ENCODE data around the gene MAST4.

DNA sequence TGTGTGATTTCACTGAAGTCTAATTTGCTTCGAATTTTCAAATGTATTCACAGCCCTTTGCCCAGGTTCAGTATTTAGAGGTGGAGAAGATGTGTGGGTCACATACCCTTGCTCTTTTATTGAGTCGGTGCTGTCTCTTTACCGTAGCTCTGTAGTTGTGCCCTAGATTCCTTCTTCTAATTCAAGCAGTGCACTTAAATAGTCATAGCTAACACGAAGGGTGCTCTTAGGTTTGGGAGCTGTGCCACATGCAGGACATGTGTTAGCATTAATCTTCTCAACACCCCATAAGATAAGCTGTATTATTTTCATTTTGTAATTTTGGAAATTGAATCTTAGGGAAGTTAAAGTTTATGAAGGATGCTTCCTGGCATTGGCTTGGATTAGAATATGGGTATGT, 293.3 kb downstream of the MAST4 start:
- TF ChIP-seq POLR2A (IDR thresholded peaks at IDR 0.05; ENCODE audit: low read depth, low read length): no peak
- no peak for TF ChIP-seq TAF1 (IDR thresholded peaks at IDR 0.05; ENCODE audit: low read depth, low read length)

Data from GM12891 (cell line).